ENCODE data around the gene MRPL27.

MRPL27 gene

GRCh38 chr17:50318501-50319285 is 54.3 kb downstream of the MRPL27 start:
- no peak for DNase-seq (ENCODE audit: extremely low read depth, low read depth)
- no peak for TF ChIP-seq CTCF (IDR thresholded peaks at IDR 0.05; ENCODE audit: low read depth, low read length)
